ENCODE measurements around the gene CHMP1A.

Gene CHMP1A

GRCh38 chr16:89623511-89624261 lies 33.8 kb downstream of the CHMP1A start:
- peak; percentile 34 for DNase-seq (ENCODE audit: low read depth)

GRCh38 chr16:89621698-89622409 lies 35.7 kb downstream of the CHMP1A start:
- no peak for DNase-seq (ENCODE audit: low read depth)

GRCh38 chr16:89621136-89621697 lies 36.3 kb downstream of the CHMP1A start:
- DNase-seq (ENCODE audit: low read depth) = no peak

- DNase-seq (ENCODE audit: low read depth) = no peak
Measured at GRCh38 chr16:89620406-89620841, 37.1 kb downstream of the CHMP1A start.

GRCh38 chr16:89619840-89620239 lies 37.7 kb downstream of the CHMP1A start:
- DNase-seq (ENCODE audit: low read depth) = no peak

- no peak for DNase-seq (ENCODE audit: low read depth)
Measured at GRCh38 chr16:89618109-89618998, 39.2 kb downstream of the CHMP1A start.

GRCh38 chr16:89617036-89617435 lies 40.5 kb downstream of the CHMP1A start:
- no peak for DNase-seq (ENCODE audit: low read depth)

- no peak for DNase-seq (ENCODE audit: low read depth)
Measured at GRCh38 chr16:89616623-89617022, 40.9 kb downstream of the CHMP1A start.

- DNase-seq (ENCODE audit: low read depth) = no peak
Measured at GRCh38 chr16:89615596-89616090, 41.9 kb downstream of the CHMP1A start.

- DNase-seq (ENCODE audit: low read depth) = no peak
Measured at GRCh38 chr16:89615176-89615575, 42.3 kb downstream of the CHMP1A start.

GRCh38 chr16:89613954-89614459 lies 43.5 kb downstream of the CHMP1A start:
- DNase-seq (ENCODE audit: low read depth) = no peak

- peak; percentile 27 for DNase-seq (ENCODE audit: low read depth)
Measured at GRCh38 chr16:89613231-89613953, 44.1 kb downstream of the CHMP1A start, which contains the start of gene DPEP1. DPEP1 (plus strand) TSS chr16:89613642; CDS start chr16:89630411, 16,769 bp downstream.

GRCh38 chr16:89612415-89613166 lies 44.9 kb downstream of the CHMP1A start:
- no peak for DNase-seq (ENCODE audit: low read depth)

GRCh38 chr16:89610108-89610453 lies 47.4 kb downstream of the CHMP1A start:
- no peak for DNase-seq (ENCODE audit: low read depth)

GRCh38 chr16:89607937-89608740 lies 49.4 kb downstream of the CHMP1A start:
- DNase-seq (ENCODE audit: low read depth) = no peak

- no peak for DNase-seq (ENCODE audit: low read depth)
Measured at GRCh38 chr16:89607453-89607852, 50.1 kb downstream of the CHMP1A start.

GRCh38 chr16:89606006-89606405 lies 51.5 kb downstream of the CHMP1A start:
- no peak for DNase-seq (ENCODE audit: low read depth)

GRCh38 chr16:89605186-89605970 lies 52.1 kb downstream of the CHMP1A start:
- DNase-seq (ENCODE audit: low read depth) = no peak

- DNase-seq (ENCODE audit: low read depth) = no peak
Measured at GRCh38 chr16:89604764-89605163, 52.7 kb downstream of the CHMP1A start.

All from EH (cell line).